Pancreas (tissue), 10 donors: Measurements from ENCODE around the gene BAG3. TPM values are rescaled to one million over a fixed set of nuclear protein-coding genes. Genes with fewer than 3 reads are reported as not detected.
"Not testable (repeated sequence)": the region's sequence is repeated elsewhere in the genome, so short reads cannot be mapped to it uniquely, and the experiment has no call there.

Experiments used
- ATAC-seq, 4 donors: fragments of 200-7000 bp; cut with Tn5 transposase; one replicate each; pipeline versions ENCODE4 v1.8.0 to v1.9.1; 2020; ENCODE audit warnings: mild to moderate bottlenecking in 4 of 4, moderate library complexity in 4 of 4
- DNase-seq, 6 donors: peaks; one replicate each; pipeline ENCODE4 v3.0.0-alpha.2; 2020
- FAIRE-seq: peaks from 2 replicates; lab custom pipeline; 2012; peaks lifted over from hg19 to GRCh38; lab: Jason Lieb, UNC
- H3K27ac ChIP-seq, 4 donors: fragments of 200-600 bp; sonication (generic); 1 replicate in 3 of 4; 2 replicates in 1 of 4; pipeline versions ENCODE4 v1.5.0 to v1.8.0; 2020
- H3K27me3 ChIP-seq, 4 donors: fragments of 200-600 bp; one replicate each; pipeline ENCODE4 v1.8.0; 2021
- H3K36me3 ChIP-seq, 3 donors: fragments of 200-600 bp; sonication (generic) in 1 of 3; one replicate each; pipeline versions ENCODE4 v1.5.0 to v1.8.0; 2020 to 2021
- H3K4me1 ChIP-seq, 3 donors: fragments of 200-600 bp; one replicate each; pipeline ENCODE4 v1.8.0; 2021
- H3K4me3 ChIP-seq, 4 donors: fragments of 200-600 bp; sonication (generic) in 2 of 4; one replicate each; pipeline versions ENCODE4 v1.5.0 to v1.8.0; 2020 to 2021
- H3K9me3 ChIP-seq, 4 donors: fragments of 200-600 bp; one replicate each; pipeline ENCODE4 v1.8.0; 2021
- WGBS, 2 donors: extraction: QIAGEN DNeasy Blood & Tissue Kit; methylation state at CpG; one replicate each; pipeline ENCODE4 v1.1.7; 2013; 5-methylcytosine and 5-hydroxymethylcytosine counted together
- intact Hi-C, 3 donors: fragments of 100-400 bp; cut with DNase I; formaldehyde crosslinking; loops; one replicate each; pipeline versions ENCODE4 v1.11.1 to v1.14.2; 2022
- polyA plus RNA-seq, 2 donors: library from polyadenylated mRNA; stranded (reverse); fragments of 200-250 nt; gene quantifications; one replicate each; pipeline ENCODE4 v1.2.3, GENCODE V29; 2013
- total RNA-seq, 6 donors: library from RNA; stranded (reverse); fragmentation: NEBNext Ultra II Directional in 4 of 6; extraction: Animal tissue kit (Norgen Biotek cat#: 25700) in 4 of 6; gene quantifications; one replicate each; pipeline versions ENCODE4 v1.2.1 to v1.2.4, GENCODE V29; 2021 to 2023
- TF ChIP-seq, protein P1 (sequence below), 4 donors: fragments of 200-600 bp; sonication (generic) in 3 of 4; IDR thresholded peaks; one replicate each; pipeline versions ENCODE4 v1.5.0 to v1.8.0; 2021; ENCODE audit warnings: antibody characterized with exemption in 4 of 4
- donor health status: healthy with polysubstance abuse.
- donor health status: DM: no; HTN: no; CAD: no; lungs with moderate emphysema.
- donor health status: DM: no; HTN: no; CAD: no.
- donor health status: control.
- donor health status: control.
- donor health status: Bipolar disorder and iron deficiency.
- donor health status: DM: yes; HTN: yes; CAD: no.
- donor health status: DM: no; HTN: no; CAD: no.
- donor health status: DM: no; HTN: no; CAD: no.
- donor health status: DM: yes; HTN: yes; CAD: no.

Gene BAG3
- total and polyA plus RNA-seq, 8 donors: 6.4 to 16.8 (median 8.8) TPM

DNA sequence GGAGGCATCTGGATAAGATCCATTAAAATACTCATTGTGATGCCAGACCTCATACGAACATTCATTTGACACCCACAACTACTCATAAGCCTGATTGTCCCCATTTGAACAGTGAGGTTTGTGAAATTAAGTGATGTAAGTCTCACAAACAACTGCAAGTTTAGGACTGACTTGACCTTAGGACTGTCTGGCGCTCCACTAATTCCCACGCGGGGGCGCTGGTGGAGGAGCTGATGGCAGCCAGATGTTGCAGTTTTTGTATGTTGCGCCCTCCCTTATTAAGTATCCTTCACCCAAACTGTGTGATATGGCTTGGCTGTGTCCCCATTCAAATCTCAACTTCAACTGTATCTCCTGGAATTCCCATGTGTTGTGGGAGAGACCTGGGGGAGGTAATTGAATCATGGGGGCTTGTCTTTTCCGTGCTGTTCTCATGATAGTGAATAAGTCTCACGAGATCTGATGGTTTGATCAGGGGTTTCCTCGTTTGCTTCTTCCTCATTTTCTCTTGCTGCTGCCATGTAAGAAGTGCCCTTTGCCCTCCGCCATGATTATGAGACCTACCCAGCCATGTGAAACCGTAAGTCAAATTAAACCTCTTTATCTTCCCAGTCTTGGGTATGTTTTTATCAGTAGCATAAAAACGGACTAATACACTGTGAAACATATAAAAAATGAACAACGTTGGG lies 34.2 kb upstream of the BAG3 start:
- Histone ChIP-seq H3K27ac (no peak overlapping the region), H3K9me3 (no peaks in the 10 kb centered on the region), H3K36me3 (no peaks in the 10 kb centered on the region), H3K4me3 (no peak overlapping the region), H3K27me3 (no peaks in the 10 kb centered on the region), H3K4me1 (no peaks in the 10 kb centered on the region)
- DNase-seq (no peak), ATAC-seq (peak in 1 of 4 donors; percentile 40), FAIRE-seq (no peak)
- TF ChIP-seq, protein P1, sequence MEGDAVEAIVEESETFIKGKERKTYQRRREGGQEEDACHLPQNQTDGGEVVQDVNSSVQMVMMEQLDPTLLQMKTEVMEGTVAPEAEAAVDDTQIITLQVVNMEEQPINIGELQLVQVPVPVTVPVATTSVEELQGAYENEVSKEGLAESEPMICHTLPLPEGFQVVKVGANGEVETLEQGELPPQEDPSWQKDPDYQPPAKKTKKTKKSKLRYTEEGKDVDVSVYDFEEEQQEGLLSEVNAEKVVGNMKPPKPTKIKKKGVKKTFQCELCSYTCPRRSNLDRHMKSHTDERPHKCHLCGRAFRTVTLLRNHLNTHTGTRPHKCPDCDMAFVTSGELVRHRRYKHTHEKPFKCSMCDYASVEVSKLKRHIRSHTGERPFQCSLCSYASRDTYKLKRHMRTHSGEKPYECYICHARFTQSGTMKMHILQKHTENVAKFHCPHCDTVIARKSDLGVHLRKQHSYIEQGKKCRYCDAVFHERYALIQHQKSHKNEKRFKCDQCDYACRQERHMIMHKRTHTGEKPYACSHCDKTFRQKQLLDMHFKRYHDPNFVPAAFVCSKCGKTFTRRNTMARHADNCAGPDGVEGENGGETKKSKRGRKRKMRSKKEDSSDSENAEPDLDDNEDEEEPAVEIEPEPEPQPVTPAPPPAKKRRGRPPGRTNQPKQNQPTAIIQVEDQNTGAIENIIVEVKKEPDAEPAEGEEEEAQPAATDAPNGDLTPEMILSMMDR (IDR thresholded peaks at IDR 0.05): no peak
- intact Hi-C loops: no loop called here
- 58 to 64% methylated on average over 13 of the region's 13 CpGs for WGBS, 2 donors

DNA sequence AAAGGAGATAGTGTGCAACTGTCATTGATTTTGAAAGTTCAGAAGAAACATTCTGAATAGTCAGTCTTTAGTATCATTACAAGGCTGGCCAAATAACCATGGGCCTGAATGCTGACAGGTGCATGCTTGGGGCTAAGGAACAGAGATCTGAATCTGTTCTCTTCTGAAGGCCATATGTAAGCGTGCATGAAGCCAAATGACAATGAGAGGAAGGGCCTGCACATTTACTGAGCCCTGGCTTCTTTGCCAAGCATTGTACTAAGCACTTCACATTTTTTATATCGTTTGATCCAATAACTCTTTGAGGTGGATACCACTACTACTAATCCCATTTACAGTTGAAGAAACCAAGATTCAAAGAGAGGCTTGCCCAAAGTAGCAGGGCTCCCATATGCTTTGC lies 32.0 kb upstream of the BAG3 start:
- no peaks in the 10 kb centered on the region for H3K27me3 ChIP-seq
- no peak for DNase-seq
- H3K36me3 ChIP-seq: no peaks in the 10 kb centered on the region
- intact Hi-C loops: no loop called here
- H3K4me3 ChIP-seq: no peak overlapping the region
- no peak overlapping the region for H3K27ac ChIP-seq
- TF ChIP-seq, protein P1 (IDR thresholded peaks at IDR 0.05): no peak
- 78 to 87% methylated on average over 2 of the region's 2 CpGs for WGBS, 2 donors
- no peak for FAIRE-seq
- ATAC-seq: no peak
- no peaks in the 10 kb centered on the region for H3K9me3 ChIP-seq
- H3K4me1 ChIP-seq: no peaks in the 10 kb centered on the region

DNA sequence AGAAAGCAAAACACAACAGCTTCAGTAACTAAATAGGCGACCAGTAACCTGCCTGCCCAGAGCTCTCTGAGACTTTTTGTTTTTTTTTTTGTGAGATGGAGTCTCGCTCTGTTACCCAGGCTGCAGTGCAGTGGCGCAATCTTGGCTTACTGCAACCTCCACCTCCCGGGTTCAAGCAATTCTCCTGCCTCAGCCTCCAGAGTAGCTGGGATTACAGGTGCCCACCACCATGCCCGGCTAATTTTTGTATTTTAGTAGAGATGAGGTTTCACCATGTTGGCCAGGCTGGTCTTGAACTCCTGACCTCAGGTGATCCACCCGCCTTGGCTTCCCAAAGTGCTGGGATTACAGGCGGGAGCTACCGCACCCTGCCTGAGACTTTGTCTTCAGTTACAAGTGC lies 31.4 kb upstream of the BAG3 start:
- H3K9me3 ChIP-seq, H3K4me1 ChIP-seq, H3K4me3 ChIP-seq, H3K27ac ChIP-seq, DNase-seq, intact Hi-C loops, H3K27me3 ChIP-seq, H3K36me3 ChIP-seq, FAIRE-seq, ATAC-seq: not testable (repeated sequence)
- 89 to 95% methylated on average over 8 of the region's 8 CpGs for WGBS, 2 donors

- Histone ChIP-seq H3K4me1 (no peaks in the 10 kb centered on the region), H3K27me3 (no peaks in the 10 kb centered on the region), H3K36me3 (no peaks in the 10 kb centered on the region), H3K4me3 (no peak overlapping the region), H3K9me3 (no peaks in the 10 kb centered on the region), H3K27ac (no peak overlapping the region)
- TF ChIP-seq, protein P1 (IDR thresholded peaks at IDR 0.05): no peak
- intact Hi-C loops: no loop called here
- FAIRE-seq (no peak), DNase-seq (no peak), ATAC-seq (no peak)
- 80 to 90% methylated on average over 10 of the region's 10 CpGs for WGBS, 2 donors
Measured at GRCh38 chr10:119620241-119621077, 30.7 kb upstream of the BAG3 start.

GRCh38 chr10:119621078-119621384 lies 30.1 kb upstream of the BAG3 start:
- H3K9me3 ChIP-seq: no peaks in the 10 kb centered on the region
- no peaks in the 10 kb centered on the region for H3K36me3 ChIP-seq
- no peaks in the 10 kb centered on the region for H3K27me3 ChIP-seq
- 65 to 69% methylated on average over 3 of the region's 3 CpGs for WGBS, 2 donors
- no peaks in the 10 kb centered on the region for H3K4me1 ChIP-seq
- ATAC-seq: no peak
- intact Hi-C loops: no loop called here
- no peak overlapping the region for H3K4me3 ChIP-seq
- DNase-seq: no peak
- TF ChIP-seq, protein P1 (IDR thresholded peaks at IDR 0.05): no peak
- no peak overlapping the region for H3K27ac ChIP-seq
- FAIRE-seq: no peak
